Measurements from ENCODE around the gene AKAP13.

Gene AKAP13

GRCh38 chr15:85593809-85594445, 213.5 kb downstream of the AKAP13 start:
- no peak for DNase-seq (ENCODE audit: low read depth in 2 of 2)

- no peak for DNase-seq (ENCODE audit: low read depth in 2 of 2)
These were observed 215.6 kb downstream of the AKAP13 start for GRCh38 chr15:85595804-85596536.

DNA sequence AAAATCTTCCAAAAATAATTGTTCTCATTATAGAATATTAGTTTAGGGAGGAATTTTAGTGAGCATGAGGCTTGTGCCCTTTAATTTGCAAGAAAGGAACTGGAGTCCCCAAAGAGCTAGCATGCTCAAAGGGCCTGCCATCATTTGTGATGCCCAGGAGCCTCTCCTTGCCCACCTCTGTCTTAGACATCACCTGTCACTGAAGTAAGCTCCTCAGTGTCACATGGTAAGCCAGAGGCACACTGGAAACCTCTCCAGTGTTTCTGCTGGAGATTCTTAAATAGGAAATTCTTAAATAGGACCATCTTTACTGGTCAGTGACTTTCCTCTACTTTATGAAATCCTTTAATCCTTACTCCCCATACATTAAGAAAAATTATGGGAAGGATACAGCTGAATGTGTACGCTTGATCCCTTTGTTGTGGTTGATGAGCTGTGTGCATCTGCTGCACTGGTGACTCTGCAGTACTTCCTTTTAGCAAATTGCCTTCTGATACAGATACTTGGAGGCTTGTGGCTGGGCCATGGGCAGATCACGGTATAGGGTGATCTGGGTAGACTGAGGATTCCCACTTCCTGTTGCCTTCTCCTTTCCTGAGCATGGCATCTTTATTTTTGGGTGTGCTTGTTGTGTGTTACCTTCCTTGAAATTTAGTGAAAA, 216.9 kb downstream of the AKAP13 start:
- no peak for DNase-seq (ENCODE audit: low read depth in 2 of 2)

DNA sequence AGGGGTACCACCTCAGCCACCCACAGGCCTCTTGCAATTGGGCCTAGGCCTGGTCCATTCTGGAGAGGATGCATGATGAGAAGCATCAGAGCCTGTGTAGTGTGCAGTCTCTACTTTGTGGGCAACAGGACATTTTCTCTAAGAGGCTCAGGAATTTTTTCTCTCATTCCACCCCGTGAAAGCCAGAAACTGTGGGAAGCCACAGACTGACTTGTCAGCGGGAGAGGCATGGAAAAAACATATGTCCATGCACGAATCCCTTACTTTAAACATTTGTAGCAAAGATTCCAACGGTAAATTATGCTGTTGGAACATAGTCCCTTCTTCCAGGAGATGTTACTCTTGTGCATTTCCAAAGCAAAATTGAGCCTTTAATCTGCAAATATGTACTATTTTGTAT, 217.8 kb downstream of the AKAP13 start:
- DNase-seq (ENCODE audit: low read depth in 2 of 2), result no peak

- DNase-seq (ENCODE audit: low read depth in 2 of 2), result no peak
These were observed 218.5 kb downstream of the AKAP13 start for GRCh38 chr15:85598718-85599398.

DNA sequence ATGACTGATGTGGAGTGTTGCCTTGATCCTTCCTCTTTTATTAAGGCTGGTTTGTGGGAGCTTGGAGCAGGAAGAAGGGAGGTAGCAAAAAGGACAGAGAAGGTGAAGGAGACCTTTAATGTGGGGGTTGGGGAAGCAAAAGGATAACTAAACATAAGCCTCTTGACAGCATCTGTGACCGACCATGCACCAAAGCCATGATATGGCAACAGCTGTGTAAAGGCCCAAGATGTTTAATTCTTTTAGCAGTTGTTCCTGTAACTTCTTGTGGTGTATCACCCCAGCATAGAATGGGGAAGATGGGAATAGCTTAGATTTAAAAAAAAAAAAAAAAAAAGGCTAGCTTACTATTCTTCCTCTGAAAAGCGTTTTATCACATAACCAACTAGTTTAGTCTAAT, 219.6 kb downstream of the AKAP13 start:
- no peak for DNase-seq (ENCODE audit: low read depth in 2 of 2)

- no peak for DNase-seq (ENCODE audit: low read depth in 2 of 2)
These were observed 222.8 kb downstream of the AKAP13 start for GRCh38 chr15:85603160-85603559.

DNA sequence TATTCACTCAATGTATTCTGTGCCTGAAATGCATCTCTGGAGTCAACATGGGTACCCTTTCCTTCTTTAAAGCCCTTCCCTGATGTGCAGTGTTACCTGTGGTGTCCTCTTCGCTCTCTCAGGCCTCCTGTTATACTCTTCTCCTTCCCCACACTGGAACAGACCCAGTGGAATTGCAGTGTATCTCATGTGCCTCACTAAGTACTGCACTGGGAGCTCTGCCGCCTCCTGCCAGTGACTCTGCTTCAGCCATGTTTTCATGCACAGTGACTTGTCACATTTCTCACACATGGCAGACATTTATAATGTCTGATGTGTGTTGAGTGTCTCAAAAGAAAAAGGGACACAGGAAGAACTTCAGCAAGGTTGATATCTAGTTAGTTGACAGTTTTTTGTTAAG, 223.3 kb downstream of the AKAP13 start:
- DNase-seq (ENCODE audit: low read depth in 2 of 2), result no peak

- DNase-seq (ENCODE audit: low read depth in 2 of 2), result no peak
These were observed 223.8 kb downstream of the AKAP13 start for GRCh38 chr15:85604194-85604593.

DNA sequence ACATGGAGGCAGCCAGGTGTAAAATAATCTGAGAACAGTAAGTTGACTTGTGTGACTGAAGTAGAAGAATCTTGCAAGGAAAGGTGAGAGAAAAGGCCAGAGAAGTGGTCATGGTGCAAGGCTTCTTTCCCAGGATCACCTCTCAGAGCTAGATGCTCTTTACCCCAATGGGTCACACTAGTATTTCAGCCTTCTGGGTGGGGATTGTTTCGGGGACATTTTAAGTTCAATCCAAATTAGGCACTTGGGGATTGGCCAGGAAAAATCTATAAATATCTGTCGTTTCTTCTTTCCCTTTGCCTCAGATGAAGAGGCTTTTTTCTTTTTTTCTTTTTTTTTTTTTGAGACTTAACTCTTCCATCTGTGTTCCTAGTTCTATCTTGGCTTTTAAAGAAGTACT, 226.3 kb downstream of the AKAP13 start:
- DNase-seq (ENCODE audit: low read depth in 2 of 2), result no peak

- DNase-seq (ENCODE audit: low read depth in 2 of 2), result no peak
These were observed 226.9 kb downstream of the AKAP13 start for GRCh38 chr15:85607141-85607806.

GRCh38 chr15:85607842-85608241, 227.4 kb downstream of the AKAP13 start:
- no peak for DNase-seq (ENCODE audit: low read depth in 2 of 2)

- DNase-seq (ENCODE audit: low read depth in 2 of 2), result no peak
These were observed 229.1 kb downstream of the AKAP13 start for GRCh38 chr15:85609492-85609891.

DNA sequence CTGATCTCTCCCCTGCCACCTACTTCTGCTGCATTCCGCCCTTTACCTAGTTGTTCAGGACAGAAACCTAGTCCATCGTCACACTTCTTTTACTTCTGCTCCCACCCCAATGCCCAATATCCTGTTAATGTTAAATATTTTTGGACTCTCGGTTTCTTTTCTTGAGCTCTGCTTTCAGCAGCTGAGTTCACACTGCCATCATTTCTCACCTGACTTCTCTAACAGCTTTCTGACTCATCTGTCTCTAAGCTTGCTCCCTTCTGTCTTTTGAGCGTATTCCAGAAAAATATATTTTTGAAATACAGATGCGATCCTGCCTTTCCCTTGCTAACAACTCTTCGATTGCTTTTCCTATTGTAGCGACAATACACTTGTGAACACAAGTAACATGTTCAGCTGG, 231.0 kb downstream of the AKAP13 start:
- no peak for DNase-seq (ENCODE audit: low read depth in 2 of 2)

DNA sequence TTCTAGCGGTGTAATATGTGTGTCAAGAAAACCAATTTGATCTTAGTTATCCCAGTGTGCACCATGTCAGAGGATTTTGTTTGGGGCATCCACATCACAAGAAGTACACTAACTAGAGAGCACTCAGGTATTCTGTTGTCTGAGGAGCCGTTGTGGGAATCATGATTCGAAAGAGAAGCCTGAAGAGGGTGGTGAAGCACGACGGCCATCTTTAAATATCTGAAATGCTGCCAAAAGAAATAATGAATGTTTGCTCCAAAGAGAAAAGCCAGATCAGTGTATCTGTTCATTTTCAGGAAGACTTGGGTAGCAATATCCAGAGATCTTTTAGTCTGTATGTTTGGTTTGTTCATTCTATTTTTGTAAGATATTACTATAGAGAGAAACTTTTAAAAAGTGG, 233.7 kb downstream of the AKAP13 start:
- no peak for DNase-seq (ENCODE audit: low read depth in 2 of 2)

DNA sequence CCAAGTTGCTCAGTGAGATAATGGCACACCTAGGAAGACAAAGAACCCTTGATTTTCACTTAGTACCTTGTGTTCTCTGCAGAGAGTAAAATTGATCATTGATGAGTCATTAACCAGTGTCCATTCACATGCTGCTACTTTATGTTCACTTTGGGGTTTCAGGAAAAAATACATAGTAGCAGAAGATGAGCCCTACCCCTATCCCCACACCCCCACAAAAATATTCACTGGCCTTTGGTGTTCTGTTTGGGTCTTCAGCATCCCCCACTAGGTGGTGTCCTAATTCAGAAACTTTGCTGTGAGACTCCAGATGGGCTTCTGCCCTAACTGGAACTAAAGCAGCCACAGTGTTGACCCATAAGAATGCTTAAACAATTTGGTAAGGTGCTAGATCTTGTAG, 235.5 kb downstream of the AKAP13 start:
- no peak for DNase-seq (ENCODE audit: low read depth in 2 of 2)

GRCh38 chr15:85616549-85617110, 236.2 kb downstream of the AKAP13 start:
- DNase-seq (ENCODE audit: low read depth in 2 of 2), result no peak

- DNase-seq (ENCODE audit: low read depth in 2 of 2), result no peak
These were observed 237.8 kb downstream of the AKAP13 start for GRCh38 chr15:85618228-85618505.

- DNase-seq (ENCODE audit: low read depth in 2 of 2), result peak; percentile 64 to 68
These were observed 238.6 kb downstream of the AKAP13 start for GRCh38 chr15:85618956-85619491.

- no peak for DNase-seq (ENCODE audit: low read depth in 2 of 2)
These were observed 239.7 kb downstream of the AKAP13 start for GRCh38 chr15:85619992-85620689.

GRCh38 chr15:85620690-85621049, 240.3 kb downstream of the AKAP13 start:
- DNase-seq (ENCODE audit: low read depth in 2 of 2), result no peak
